Measurements from ENCODE around the gene CPVL.
A peak's percentile ranks its signal among the peaks of the same experiment; 100 is the strongest.
"Not testable (repeated sequence)": the region's sequence is repeated elsewhere in the genome, so short reads cannot be mapped to it uniquely, and the experiment has no call there.

CPVL gene

GRCh38 chr7:29100924-29101323 lies 45.4 kb downstream of the CPVL start:
- H3K36me3 Mint-ChIP-seq (ENCODE audit: low read depth), result no peaks in the 10 kb centered on the region
- H3K4me1 Mint-ChIP-seq (ENCODE audit: low read depth), result no peaks in the 10 kb centered on the region
- H3K9me3 Mint-ChIP-seq, result no peaks in the 10 kb centered on the region
- no peaks in the 10 kb centered on the region for H3K27me3 Mint-ChIP-seq (ENCODE audit: low read depth)
- H3K4me3 Mint-ChIP-seq, result no peak overlapping the region
- H3K27ac Mint-ChIP-seq, result no peak overlapping the region

GRCh38 chr7:29099896-29100847 lies 46.2 kb downstream of the CPVL start:
- Mint-ChIP-seq H3K4me1 (ENCODE audit: low read depth) (no peaks in the 10 kb centered on the region), H3K27me3 (ENCODE audit: low read depth) (no peaks in the 10 kb centered on the region), H3K9me3 (no peaks in the 10 kb centered on the region), H3K27ac (no peak overlapping the region), H3K4me3 (no peak overlapping the region), H3K36me3 (ENCODE audit: low read depth) (no peaks in the 10 kb centered on the region)

GRCh38 chr7:29096446-29096730 lies 49.9 kb downstream of the CPVL start:
- Mint-ChIP-seq H3K27ac (no peak overlapping the region), H3K4me3 (no peak overlapping the region), H3K27me3 (ENCODE audit: low read depth) (no peaks in the 10 kb centered on the region), H3K4me1 (ENCODE audit: low read depth) (peaks cover 4% of the 10 kb centered on the region), H3K36me3 (ENCODE audit: low read depth) (no peaks in the 10 kb centered on the region), H3K9me3 (no peaks in the 10 kb centered on the region)

GRCh38 chr7:29095631-29096445 lies 50.5 kb downstream of the CPVL start:
- H3K27me3 Mint-ChIP-seq (ENCODE audit: low read depth), result no peaks in the 10 kb centered on the region
- peaks cover 7% of the 10 kb centered on the region for H3K4me1 Mint-ChIP-seq (ENCODE audit: low read depth)
- no peak overlapping the region for H3K4me3 Mint-ChIP-seq
- H3K27ac Mint-ChIP-seq, result no peak overlapping the region
- no peaks in the 10 kb centered on the region for H3K9me3 Mint-ChIP-seq
- no peaks in the 10 kb centered on the region for H3K36me3 Mint-ChIP-seq (ENCODE audit: low read depth)

- H3K4me1 Mint-ChIP-seq (ENCODE audit: low read depth), result peaks cover 12% of the 10 kb centered on the region
- H3K27ac Mint-ChIP-seq; H3K4me3 Mint-ChIP-seq; H3K36me3 Mint-ChIP-seq (ENCODE audit: low read depth); H3K27me3 Mint-ChIP-seq (ENCODE audit: low read depth); H3K9me3 Mint-ChIP-seq: not testable (repeated sequence)
Measured at GRCh38 chr7:29093091-29093490, 53.2 kb downstream of the CPVL start.

GRCh38 chr7:29091715-29092114 lies 54.6 kb downstream of the CPVL start:
- H3K36me3 Mint-ChIP-seq (ENCODE audit: low read depth), result no peaks in the 10 kb centered on the region
- H3K27me3 Mint-ChIP-seq (ENCODE audit: low read depth), result no peaks in the 10 kb centered on the region
- H3K27ac Mint-ChIP-seq, result peak overlapping the region; percentile 71
- peaks cover 14% of the 10 kb centered on the region for H3K4me1 Mint-ChIP-seq (ENCODE audit: low read depth)
- peak overlapping the region; percentile 43 for H3K4me3 Mint-ChIP-seq
- no peaks in the 10 kb centered on the region for H3K9me3 Mint-ChIP-seq

- peak overlapping the region; percentile 71 for H3K27ac Mint-ChIP-seq
- H3K9me3 Mint-ChIP-seq, result no peaks in the 10 kb centered on the region
- H3K4me3 Mint-ChIP-seq, result peak overlapping the region; percentile 43
- H3K4me1 Mint-ChIP-seq (ENCODE audit: low read depth), result peaks cover 14% of the 10 kb centered on the region
- no peaks in the 10 kb centered on the region for H3K27me3 Mint-ChIP-seq (ENCODE audit: low read depth)
- no peaks in the 10 kb centered on the region for H3K36me3 Mint-ChIP-seq (ENCODE audit: low read depth)
Measured at GRCh38 chr7:29090836-29091601, 55.3 kb downstream of the CPVL start.

GRCh38 chr7:29090151-29090805 lies 56.1 kb downstream of the CPVL start:
- Mint-ChIP-seq H3K4me1 (ENCODE audit: low read depth) (peaks cover 14% of the 10 kb centered on the region), H3K27ac (peak overlapping the region; percentile 36), H3K36me3 (ENCODE audit: low read depth) (no peaks in the 10 kb centered on the region), H3K4me3 (no peak overlapping the region), H3K27me3 (ENCODE audit: low read depth) (no peaks in the 10 kb centered on the region), H3K9me3 (no peaks in the 10 kb centered on the region)

GRCh38 chr7:29087840-29088170 lies 58.5 kb downstream of the CPVL start:
- no peaks in the 10 kb centered on the region for H3K36me3 Mint-ChIP-seq (ENCODE audit: low read depth)
- no peaks in the 10 kb centered on the region for H3K27me3 Mint-ChIP-seq (ENCODE audit: low read depth)
- no peak overlapping the region for H3K4me3 Mint-ChIP-seq
- H3K4me1 Mint-ChIP-seq (ENCODE audit: low read depth), result peaks cover 14% of the 10 kb centered on the region
- H3K27ac Mint-ChIP-seq, result no peak overlapping the region
- H3K9me3 Mint-ChIP-seq, result no peaks in the 10 kb centered on the region

- Mint-ChIP-seq H3K36me3 (ENCODE audit: low read depth) (no peaks in the 10 kb centered on the region), H3K27ac (no peak overlapping the region)
Measured at GRCh38 chr7:29086545-29086944, 59.8 kb downstream of the CPVL start.

GRCh38 chr7:29084832-29085231 lies 61.5 kb downstream of the CPVL start:
- H3K27ac Mint-ChIP-seq, result no peak overlapping the region
- no peaks in the 10 kb centered on the region for H3K36me3 Mint-ChIP-seq (ENCODE audit: low read depth)
- H3K4me1 Mint-ChIP-seq (ENCODE audit: low read depth), result peaks cover 2% of the 10 kb centered on the region
- H3K9me3 Mint-ChIP-seq, result no peaks in the 10 kb centered on the region
- H3K4me3 Mint-ChIP-seq, result no peak overlapping the region
- peaks cover 9% of the 10 kb centered on the region for H3K27me3 Mint-ChIP-seq (ENCODE audit: low read depth)

More at GRCh38 chr7:29086545-29086944, 59.8 kb downstream of the CPVL start:
- no peak overlapping the region for H3K4me3 Mint-ChIP-seq
- peaks cover 3% of the 10 kb centered on the region for H3K27me3 Mint-ChIP-seq (ENCODE audit: low read depth)
- H3K9me3 Mint-ChIP-seq, result no peaks in the 10 kb centered on the region
- peaks cover 12% of the 10 kb centered on the region for H3K4me1 Mint-ChIP-seq (ENCODE audit: low read depth)

GRCh38 chr7:29080803-29081202 lies 65.5 kb downstream of the CPVL start:
- Mint-ChIP-seq H3K4me1 (ENCODE audit: low read depth) (no peaks in the 10 kb centered on the region), H3K4me3 (no peak overlapping the region), H3K9me3 (no peaks in the 10 kb centered on the region), H3K36me3 (ENCODE audit: low read depth) (no peaks in the 10 kb centered on the region), H3K27me3 (ENCODE audit: low read depth) (peaks cover 9% of the 10 kb centered on the region), H3K27ac (no peak overlapping the region)

- Mint-ChIP-seq H3K4me1 (ENCODE audit: low read depth) (no peaks in the 10 kb centered on the region), H3K27ac (no peak overlapping the region), H3K36me3 (ENCODE audit: low read depth) (no peaks in the 10 kb centered on the region), H3K4me3 (no peak overlapping the region), H3K27me3 (ENCODE audit: low read depth) (peaks cover 9% of the 10 kb centered on the region), H3K9me3 (no peaks in the 10 kb centered on the region)
Measured at GRCh38 chr7:29078311-29079260, 67.8 kb downstream of the CPVL start.

Data from T-helper 1 cell treated with Interleukin-12 subunit alpha and Interleukin-12 subunit beta and Interleukin-4 antibody, amounts not matched to agents 30 μg/mL and 1 μg/mL, for 36 hours (primary cell).